ENCODE results near the gene BCL7C. TPM values are rescaled to one million over a fixed set of nuclear protein-coding genes. Genes with fewer than 3 reads are reported as not detected.

Gene BCL7C
- total RNA-seq, 1 donor from 2014 or later, result 46.2 TPM

DNA sequence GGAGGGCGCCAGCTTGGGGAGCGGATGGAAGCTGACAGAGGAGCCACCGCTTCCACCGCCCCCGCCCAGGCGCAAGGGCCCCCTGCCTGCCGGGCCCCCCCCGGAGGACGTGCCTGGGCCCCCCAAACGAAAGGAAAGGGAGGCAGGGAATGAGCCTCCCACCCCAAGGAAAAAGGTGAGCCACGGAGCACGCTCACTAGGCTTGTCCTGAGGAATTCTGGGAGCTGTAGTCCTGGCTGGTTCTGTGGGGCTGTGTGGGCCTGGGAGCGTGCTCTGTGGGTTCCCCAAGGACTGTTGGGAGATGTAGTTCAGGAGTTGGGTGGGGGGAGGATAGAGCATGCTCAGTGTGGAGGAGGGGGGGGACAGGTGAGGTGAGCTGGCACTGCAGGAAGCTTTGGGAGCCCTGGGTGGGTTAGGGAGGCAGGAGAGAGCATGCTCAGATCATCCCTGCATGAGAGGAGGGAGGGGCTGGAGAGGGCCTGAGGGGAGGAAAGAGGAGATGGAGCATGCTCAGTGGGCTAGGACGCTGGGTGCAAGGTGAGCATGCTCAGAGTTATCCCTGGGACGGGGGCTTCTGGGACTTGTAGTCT is 34.0 kb upstream of the BCL7C start:
- Histone ChIP-seq H3K4me1 (peaks cover 0 to 4% of the 10 kb centered on the region in 2 donors), H3K9me3 (no peaks in the 10 kb centered on the region), H3K27me3 (no peaks in the 10 kb centered on the region), H3K4me3 (no peak overlapping the region), H3K36me3 (peaks cover 10 to 25% of the 10 kb centered on the region in 2 donors), H3K27ac (peak overlapping the region in 1 of 2 donors; percentile 27)
- no peak for DNase-seq (ENCODE audit: low spot score in 2 of 2)
- intact Hi-C loops (cut with DNase I), result no loop called here
- no peak for TF ChIP-seq CTCF (IDR thresholded peaks at IDR 0.05)

GRCh38 chr16:30926937-30927788 is 33.3 kb upstream of the BCL7C start:
- H3K4me3 ChIP-seq, result no peak overlapping the region
- peak overlapping the region in 1 of 2 donors; percentile 27 for H3K27ac ChIP-seq
- no peak for DNase-seq (ENCODE audit: low spot score in 2 of 2)
- H3K9me3 ChIP-seq, result no peaks in the 10 kb centered on the region
- peaks cover 10 to 19% of the 10 kb centered on the region in 2 donors for H3K36me3 ChIP-seq
- H3K27me3 ChIP-seq, result no peaks in the 10 kb centered on the region
- intact Hi-C loops (cut with DNase I), result no loop called here
- no peak for TF ChIP-seq CTCF (IDR thresholded peaks at IDR 0.05)
- peaks cover 0 to 4% of the 10 kb centered on the region in 2 donors for H3K4me1 ChIP-seq

DNA sequence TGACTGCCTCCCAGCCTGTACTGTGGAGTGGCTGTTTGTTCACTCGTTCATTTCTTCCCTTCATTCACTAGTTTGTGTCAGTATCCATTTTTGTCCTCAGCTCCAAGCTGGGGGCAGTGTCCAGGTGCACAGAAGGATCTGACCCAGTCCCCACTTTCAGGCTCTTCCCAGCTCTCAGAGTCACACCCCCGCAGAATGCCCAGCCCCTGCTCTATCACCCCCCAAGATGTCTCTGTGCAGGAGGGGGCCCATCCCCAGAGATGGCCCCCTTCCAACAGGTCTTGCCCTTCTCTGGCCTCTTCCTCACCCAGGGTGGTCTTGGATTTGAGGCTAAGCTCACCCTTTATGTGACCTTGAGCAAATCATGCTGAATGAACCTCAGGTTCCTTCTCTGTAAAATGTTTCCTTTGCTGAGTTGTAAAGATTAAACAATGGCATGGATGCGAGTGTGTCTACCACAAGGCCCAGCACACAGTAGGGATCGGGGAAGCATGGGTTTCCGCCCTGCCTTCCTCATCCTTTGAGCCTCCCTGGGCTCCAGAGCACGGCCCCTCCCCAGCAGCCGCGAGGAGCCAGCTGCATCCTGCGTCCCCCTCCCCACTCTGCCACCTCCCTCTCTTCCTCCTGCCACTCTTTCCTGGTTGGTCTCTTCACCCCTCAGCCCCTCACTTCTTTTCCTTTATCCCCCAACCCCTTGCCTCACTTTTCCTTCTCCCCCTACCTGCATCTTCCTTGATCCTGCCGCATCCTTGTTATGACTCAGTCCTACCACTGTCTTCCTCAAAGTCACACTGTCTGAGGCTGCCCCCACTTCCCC is 32.3 kb upstream of the BCL7C start:
- no peak overlapping the region for H3K4me3 ChIP-seq
- no peak for TF ChIP-seq CTCF (IDR thresholded peaks at IDR 0.05)
- peaks cover 3 to 4% of the 10 kb centered on the region in 2 donors for H3K4me1 ChIP-seq
- intact Hi-C loops (cut with DNase I), result loop anchor here (2.0 kb wide), 1 partner anchor 15 kb away; no protein-coding TSS in a partner anchor
- no peak overlapping the region for H3K27ac ChIP-seq
- H3K36me3 ChIP-seq, result peaks cover 10 to 14% of the 10 kb centered on the region in 2 donors
- no peak for DNase-seq (ENCODE audit: low spot score in 2 of 2)
- no peaks in the 10 kb centered on the region for H3K9me3 ChIP-seq
- H3K27me3 ChIP-seq, result no peaks in the 10 kb centered on the region

GRCh38 chr16:30925632-30925987 is 31.7 kb upstream of the BCL7C start:
- no peak overlapping the region for H3K4me3 ChIP-seq
- no peak for TF ChIP-seq CTCF (IDR thresholded peaks at IDR 0.05)
- no peak overlapping the region for H3K27ac ChIP-seq
- intact Hi-C loops (cut with DNase I), result loop anchor here (2.0 kb wide), 1 partner anchor 15 kb away; no protein-coding TSS in a partner anchor
- H3K4me1 ChIP-seq, result peaks cover 3 to 4% of the 10 kb centered on the region in 2 donors
- no peaks in the 10 kb centered on the region for H3K27me3 ChIP-seq
- no peak for DNase-seq (ENCODE audit: low spot score in 2 of 2)
- peaks cover 9 to 10% of the 10 kb centered on the region in 2 donors for H3K36me3 ChIP-seq
- no peaks in the 10 kb centered on the region for H3K9me3 ChIP-seq

GRCh38 chr16:30924913-30925631 is 31.2 kb upstream of the BCL7C start:
- H3K9me3 ChIP-seq, result no peaks in the 10 kb centered on the region
- H3K4me1 ChIP-seq, result peaks cover 3 to 4% of the 10 kb centered on the region in 2 donors
- no peak for TF ChIP-seq CTCF (IDR thresholded peaks at IDR 0.05)
- peak overlapping the region; percentile 71 to 82 for H3K4me3 ChIP-seq
- intact Hi-C loops (cut with DNase I), result loop anchor here (2.0 kb wide), 1 partner anchor 16 kb away; no protein-coding TSS in a partner anchor
- no peaks in the 10 kb centered on the region for H3K27me3 ChIP-seq
- DNase-seq (ENCODE audit: low spot score in 2 of 2), result no peak
- peak overlapping the region; percentile 95 to 97 for H3K27ac ChIP-seq
- H3K36me3 ChIP-seq, result peaks cover 4 to 5% of the 10 kb centered on the region in 2 donors

All from ascending aorta (tissue), 2 donors.